Activated T-cell treated with anti-CD3 and anti-CD28 coated beads, Interleukin-2, amount 50 U/mL, for 4 hours (primary cell): ENCODE results near the gene OSBPL8. TPM values are rescaled to one million over a fixed set of nuclear protein-coding genes. Genes with fewer than 3 reads are reported as not detected.
A peak's percentile ranks its signal among the peaks of the same experiment; 100 is the strongest.

Experiments used
- ATAC-seq, 2 donors: fragments of 200-7000 bp; cut with Tn5 transposase; one replicate each; pipeline ENCODE4 v1.10.0; 2021
- DNase-seq: peaks from one replicate; pipeline ENCODE4 v3.0.0-alpha.2; 2020
- H3K27me3 Mint-ChIP-seq: one replicate; pipeline ENCODE4 v1.8.0; 2021; ENCODE audit warnings: low read depth, mixed read lengths
- H3K36me3 Mint-ChIP-seq: one replicate; pipeline ENCODE4 v1.8.0; 2022; ENCODE audit warnings: mixed read lengths; ENCODE audit not compliant: insufficient read depth
- H3K4me1 Mint-ChIP-seq: one replicate; pipeline ENCODE4 v1.8.0; 2021; ENCODE audit warnings: low read depth, mixed read lengths
- H3K4me3 Mint-ChIP-seq: one replicate; pipeline ENCODE4 v1.8.0; 2021; ENCODE audit warnings: mild to moderate bottlenecking, moderate library complexity, mixed read lengths
- H3K9me3 Mint-ChIP-seq: one replicate; pipeline ENCODE4 v1.8.0; 2021; ENCODE audit warnings: mixed read lengths
- total RNA-seq, 3 donors: library from RNA; stranded (reverse); gene quantifications; one replicate each; pipeline ENCODE4 v1.2.1, GENCODE V29; 2021

The OSBPL8 gene
- total RNA-seq, 3 donors from 2014 or later = 81.3 to 91.9 (median 87.3) TPM

DNA sequence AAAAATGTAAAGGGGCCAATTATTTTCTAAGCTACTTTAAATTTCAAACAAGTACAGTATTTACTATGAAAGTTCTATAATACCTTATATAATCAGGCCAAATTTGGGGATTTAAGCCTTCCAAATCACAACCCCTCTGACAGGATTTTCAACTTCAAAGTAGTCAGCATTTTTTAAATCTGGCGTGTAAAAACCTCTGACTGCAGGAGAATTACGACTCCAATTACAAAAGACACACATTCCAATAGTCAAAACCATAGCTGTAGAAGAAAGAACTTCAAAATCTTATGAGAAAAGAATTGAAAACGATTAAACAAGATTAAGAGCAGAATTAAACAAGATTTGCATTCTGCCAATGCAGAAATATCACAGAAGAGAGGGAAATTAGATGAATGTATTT is 12.7 kb downstream of the OSBPL8 start:
- H3K4me1 Mint-ChIP-seq = peaks cover 88% of the 10 kb centered on the region
- H3K9me3 Mint-ChIP-seq = no peaks in the 10 kb centered on the region
- peaks cover 6% of the 10 kb centered on the region for H3K36me3 Mint-ChIP-seq
- no peak overlapping the region for H3K4me3 Mint-ChIP-seq
- DNase-seq = no peak
- no peaks in the 10 kb centered on the region for H3K27me3 Mint-ChIP-seq
- ATAC-seq = no peak

GRCh38 chr12:76545486-76545885 is 14.1 kb downstream of the OSBPL8 start:
- Mint-ChIP-seq H3K4me1 (peaks cover 78% of the 10 kb centered on the region), H3K9me3 (no peaks in the 10 kb centered on the region), H3K36me3 (peaks cover 6% of the 10 kb centered on the region), H3K4me3 (no peak overlapping the region), H3K27me3 (no peaks in the 10 kb centered on the region)
- ATAC-seq (peak in 1 of 2 donors; percentile 52), DNase-seq (no peak)

DNA sequence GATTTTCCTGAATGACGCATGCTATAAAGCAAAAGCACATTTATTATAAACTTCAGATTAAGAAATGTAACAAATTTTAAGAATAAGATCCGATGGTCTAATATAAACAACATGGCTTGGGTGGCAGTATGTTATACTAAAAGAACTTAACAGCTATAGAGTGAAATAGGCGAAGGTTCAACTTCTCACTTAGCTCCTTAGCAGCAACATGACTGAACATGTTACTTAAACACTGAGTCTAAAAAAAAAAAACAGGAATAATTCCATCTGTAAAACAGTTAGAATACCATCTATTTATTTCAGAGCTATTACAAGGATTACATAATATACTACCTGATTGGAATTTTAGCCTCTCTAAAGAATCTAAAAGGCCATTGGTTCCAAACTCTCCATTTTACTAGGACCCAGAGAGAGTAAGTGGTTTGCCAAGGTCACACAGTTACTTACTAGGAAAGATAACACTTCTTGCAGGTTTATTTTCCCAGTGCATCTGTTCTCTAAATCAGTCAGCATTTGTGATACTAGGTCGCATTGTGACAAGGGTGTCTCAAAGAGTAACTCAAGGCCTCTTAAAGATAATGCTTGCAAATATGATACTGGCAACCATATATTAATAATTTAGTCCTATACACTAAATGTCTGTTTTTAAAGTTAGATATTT is 14.8 kb downstream of the OSBPL8 start:
- no peak for DNase-seq
- ATAC-seq = peak in 1 of 2 donors; percentile 32
- peaks cover 6% of the 10 kb centered on the region for H3K36me3 Mint-ChIP-seq
- no peaks in the 10 kb centered on the region for H3K9me3 Mint-ChIP-seq
- H3K4me1 Mint-ChIP-seq = peaks cover 75% of the 10 kb centered on the region
- H3K27me3 Mint-ChIP-seq = no peaks in the 10 kb centered on the region
- no peak overlapping the region for H3K4me3 Mint-ChIP-seq

GRCh38 chr12:76543813-76544347 is 15.7 kb downstream of the OSBPL8 start:
- H3K27me3 Mint-ChIP-seq = no peaks in the 10 kb centered on the region
- H3K4me1 Mint-ChIP-seq = peaks cover 72% of the 10 kb centered on the region
- H3K4me3 Mint-ChIP-seq = no peak overlapping the region
- H3K9me3 Mint-ChIP-seq = no peaks in the 10 kb centered on the region
- DNase-seq = no peak
- H3K36me3 Mint-ChIP-seq = peaks cover 6% of the 10 kb centered on the region
- ATAC-seq = no peak

DNA sequence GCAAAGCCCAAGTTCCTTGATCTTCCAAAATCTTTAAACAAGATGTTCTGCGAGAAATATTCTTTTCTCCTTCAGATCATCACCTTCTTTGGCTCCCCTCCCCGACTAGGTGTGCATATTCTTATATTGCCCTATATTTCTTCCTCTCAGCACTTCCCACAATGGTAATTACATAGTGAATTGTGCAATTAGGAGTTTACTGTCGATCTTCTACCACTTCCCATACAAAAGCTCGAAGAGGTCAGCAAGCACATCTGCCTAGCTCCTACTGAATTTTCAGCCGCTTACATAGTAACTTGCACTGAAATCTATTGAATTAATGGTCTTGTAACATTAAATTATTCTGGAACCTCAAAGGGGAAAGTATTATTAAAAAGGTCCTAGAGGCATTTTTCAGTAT is 16.7 kb downstream of the OSBPL8 start:
- DNase-seq (no peak), ATAC-seq (no peak)
- H3K36me3 Mint-ChIP-seq = peaks cover 6% of the 10 kb centered on the region
- H3K4me3 Mint-ChIP-seq = no peak overlapping the region
- no peaks in the 10 kb centered on the region for H3K9me3 Mint-ChIP-seq
- H3K27me3 Mint-ChIP-seq = no peaks in the 10 kb centered on the region
- H3K4me1 Mint-ChIP-seq = peaks cover 62% of the 10 kb centered on the region

DNA sequence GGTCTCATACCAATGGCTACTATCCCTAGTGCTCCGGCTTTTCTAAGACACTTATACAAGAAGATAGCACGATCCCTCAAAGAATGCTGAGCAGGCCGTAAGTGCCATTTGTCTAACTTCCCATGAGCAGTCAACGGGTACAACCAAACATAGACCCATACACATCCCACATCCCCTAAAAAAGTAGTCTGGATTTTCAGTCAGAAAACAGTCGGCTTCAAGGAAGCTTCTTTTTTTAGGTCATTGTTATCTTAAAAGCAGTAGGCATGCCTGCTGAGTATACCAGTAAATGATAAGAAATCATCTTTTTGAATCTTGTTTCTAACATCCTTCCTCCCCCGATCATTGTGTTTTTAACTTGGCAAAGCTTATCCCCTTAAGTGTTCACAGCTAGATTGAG is 19.8 kb downstream of the OSBPL8 start:
- Mint-ChIP-seq H3K36me3 (peaks cover 18% of the 10 kb centered on the region), H3K9me3 (peaks cover 6% of the 10 kb centered on the region), H3K4me1 (peaks cover 51% of the 10 kb centered on the region), H3K27me3 (no peaks in the 10 kb centered on the region), H3K4me3 (no peak overlapping the region)
- ATAC-seq (no peak), DNase-seq (no peak)

DNA sequence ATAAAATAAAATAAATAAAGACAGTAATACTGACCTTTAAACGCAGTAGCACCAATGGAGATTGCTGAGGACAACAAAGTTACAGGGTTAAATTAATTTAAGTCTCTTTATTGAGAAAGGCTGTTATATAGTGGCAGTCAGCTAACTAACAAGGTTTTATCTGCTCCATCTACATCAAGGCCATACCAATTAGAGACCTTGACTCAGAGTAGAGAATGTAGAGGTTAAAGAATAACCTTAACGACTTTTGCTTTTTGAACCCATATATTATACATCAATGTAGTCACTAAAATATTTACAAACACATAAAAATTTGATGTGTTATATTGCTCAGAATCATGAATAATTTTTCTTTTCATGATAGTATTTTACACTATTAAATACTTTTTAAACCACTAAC is 21.6 kb downstream of the OSBPL8 start:
- DNase-seq (no peak), ATAC-seq (no peak)
- peaks cover 51% of the 10 kb centered on the region for H3K4me1 Mint-ChIP-seq
- no peaks in the 10 kb centered on the region for H3K27me3 Mint-ChIP-seq
- H3K4me3 Mint-ChIP-seq = no peak overlapping the region
- H3K9me3 Mint-ChIP-seq = peaks cover 6% of the 10 kb centered on the region
- H3K36me3 Mint-ChIP-seq = peaks cover 25% of the 10 kb centered on the region

DNA sequence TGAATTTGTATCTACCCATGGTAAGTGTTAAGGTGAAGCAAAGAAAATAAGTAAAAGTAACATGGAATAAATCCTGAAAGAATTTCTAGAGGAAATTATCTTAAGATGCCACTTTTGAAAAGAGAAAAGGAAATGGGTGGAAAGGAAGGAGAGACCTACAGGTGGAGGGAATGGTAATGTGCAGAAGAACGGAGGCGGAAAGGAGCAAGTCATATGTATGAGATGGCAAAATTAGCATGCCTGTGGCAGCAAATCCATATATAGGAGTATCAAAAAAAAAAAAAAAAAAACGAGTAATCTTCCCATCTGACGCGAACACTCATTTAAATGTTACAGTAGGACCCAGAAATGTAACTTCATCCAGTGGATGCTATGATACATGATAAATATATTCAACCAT is 23.0 kb downstream of the OSBPL8 start:
- peaks cover 6% of the 10 kb centered on the region for H3K9me3 Mint-ChIP-seq
- H3K4me3 Mint-ChIP-seq = no peak overlapping the region
- no peak for DNase-seq
- peaks cover 45% of the 10 kb centered on the region for H3K4me1 Mint-ChIP-seq
- peaks cover 27% of the 10 kb centered on the region for H3K36me3 Mint-ChIP-seq
- H3K27me3 Mint-ChIP-seq = no peaks in the 10 kb centered on the region
- ATAC-seq = no peak

DNA sequence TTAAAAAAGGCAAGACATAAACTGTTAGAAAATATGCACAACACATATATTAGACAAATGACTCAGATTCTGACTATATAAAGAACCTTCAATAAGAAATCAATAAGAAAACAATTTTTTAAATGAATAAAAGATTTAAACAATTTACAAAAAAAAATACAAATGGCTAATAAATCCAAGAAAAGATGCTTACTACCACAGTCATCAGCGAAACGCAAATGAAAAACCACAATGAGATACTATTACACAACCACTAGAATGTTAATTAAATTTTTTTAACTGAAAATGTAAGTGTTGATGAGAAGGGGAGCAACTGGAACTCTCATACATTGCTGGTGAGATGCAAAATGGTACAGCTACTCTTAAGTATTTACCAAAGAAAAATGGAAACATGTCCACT is 24.4 kb downstream of the OSBPL8 start:
- DNase-seq (no peak), ATAC-seq (no peak)
- Mint-ChIP-seq H3K27me3 (no peaks in the 10 kb centered on the region), H3K9me3 (peaks cover 6% of the 10 kb centered on the region), H3K4me3 (no peak overlapping the region), H3K4me1 (peaks cover 55% of the 10 kb centered on the region), H3K36me3 (peaks cover 37% of the 10 kb centered on the region)

DNA sequence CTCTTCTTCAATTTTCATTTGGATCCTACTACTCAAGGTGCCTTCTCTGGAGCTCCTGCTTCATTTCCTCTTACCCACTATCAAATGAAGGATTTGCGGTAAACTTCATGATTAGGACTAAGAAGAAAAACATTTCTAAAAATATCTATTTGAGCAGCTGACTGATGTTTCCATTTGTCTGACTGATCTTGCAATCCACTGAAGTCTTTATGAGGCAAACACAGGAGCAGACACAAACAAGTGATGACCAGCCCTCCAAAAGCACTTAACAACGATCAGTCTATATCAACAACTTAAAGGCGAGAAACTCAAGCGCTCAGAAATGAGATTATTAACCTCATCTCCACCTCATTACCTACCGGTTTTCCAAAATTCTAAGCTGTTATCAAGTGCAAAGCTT is 26.2 kb downstream of the OSBPL8 start:
- no peak for DNase-seq
- Mint-ChIP-seq H3K4me1 (peaks cover 59% of the 10 kb centered on the region), H3K9me3 (peaks cover 6% of the 10 kb centered on the region), H3K36me3 (peaks cover 41% of the 10 kb centered on the region), H3K4me3 (no peak overlapping the region), H3K27me3 (no peaks in the 10 kb centered on the region)
- ATAC-seq = no peak

GRCh38 chr12:76532520-76532919 is 27.1 kb downstream of the OSBPL8 start:
- H3K27me3 Mint-ChIP-seq = no peaks in the 10 kb centered on the region
- no peak for DNase-seq
- H3K9me3 Mint-ChIP-seq = peaks cover 6% of the 10 kb centered on the region
- peaks cover 59% of the 10 kb centered on the region for H3K4me1 Mint-ChIP-seq
- no peak overlapping the region for H3K4me3 Mint-ChIP-seq
- peaks cover 45% of the 10 kb centered on the region for H3K36me3 Mint-ChIP-seq
- no peak for ATAC-seq

- Mint-ChIP-seq H3K36me3 (peaks cover 38% of the 10 kb centered on the region), H3K4me1 (peaks cover 53% of the 10 kb centered on the region), H3K27me3 (no peaks in the 10 kb centered on the region), H3K9me3 (peaks cover 6% of the 10 kb centered on the region), H3K4me3 (no peak overlapping the region)
- no peak for DNase-seq
- no peak for ATAC-seq
Observed at GRCh38 chr12:76531056-76531455, 28.5 kb downstream of the OSBPL8 start.

GRCh38 chr12:76530516-76530915 is 29.1 kb downstream of the OSBPL8 start:
- H3K27me3 Mint-ChIP-seq = no peaks in the 10 kb centered on the region
- H3K4me1 Mint-ChIP-seq = peaks cover 50% of the 10 kb centered on the region
- ATAC-seq (no peak), DNase-seq (no peak)
- no peak overlapping the region for H3K4me3 Mint-ChIP-seq
- peaks cover 37% of the 10 kb centered on the region for H3K36me3 Mint-ChIP-seq
- peaks cover 1% of the 10 kb centered on the region for H3K9me3 Mint-ChIP-seq

GRCh38 chr12:76529226-76529918 is 30.2 kb downstream of the OSBPL8 start:
- H3K4me3 Mint-ChIP-seq = no peak overlapping the region
- peaks cover 38% of the 10 kb centered on the region for H3K36me3 Mint-ChIP-seq
- peaks cover 47% of the 10 kb centered on the region for H3K4me1 Mint-ChIP-seq
- DNase-seq (no peak), ATAC-seq (no peak)
- H3K27me3 Mint-ChIP-seq = no peaks in the 10 kb centered on the region
- no peaks in the 10 kb centered on the region for H3K9me3 Mint-ChIP-seq

GRCh38 chr12:76523408-76523807 is 36.2 kb downstream of the OSBPL8 start:
- peaks cover 43% of the 10 kb centered on the region for H3K4me1 Mint-ChIP-seq
- no peaks in the 10 kb centered on the region for H3K27me3 Mint-ChIP-seq
- no peak for DNase-seq

More at GRCh38 chr12:76523408-76523807, 36.2 kb downstream of the OSBPL8 start:
- Mint-ChIP-seq H3K9me3 (peaks cover 6% of the 10 kb centered on the region), H3K36me3 (peaks cover 51% of the 10 kb centered on the region), H3K4me3 (no peak overlapping the region)
- no peak for ATAC-seq
